ENCODE measurements around the gene SH3BP4. TPM values are rescaled to one million over a fixed set of nuclear protein-coding genes. Genes with fewer than 3 reads are reported as not detected.

SH3BP4 gene
- total RNA-seq, 1 donor from 2014 or later = 9.6 TPM

- no peaks in the 10 kb centered on the region for H3K27me3 ChIP-seq (ENCODE audit: low read depth)
- no peaks in the 10 kb centered on the region for H3K36me3 ChIP-seq
- DNase-seq = no peak
- TF ChIP-seq CTCF (IDR thresholded peaks at IDR 0.05; ENCODE audit: borderline replicate concordance) = no peak
- H3K27ac ChIP-seq (replicated peaks) = peak overlapping the region; percentile 52
- peak overlapping the region; percentile 44 for H3K4me3 ChIP-seq
- H3K9me3 ChIP-seq (replicated peaks) = peaks cover 5% of the 10 kb centered on the region
- H3K4me1 ChIP-seq = peaks cover 18% of the 10 kb centered on the region
- intact Hi-C loops (cut with micrococcal nuclease) = no loop called here
Observed at GRCh38 chr2:235088496-235088921, 136.7 kb downstream of the SH3BP4 start.

- no peak for TF ChIP-seq CTCF (IDR thresholded peaks at IDR 0.05; ENCODE audit: borderline replicate concordance)
- no peaks in the 10 kb centered on the region for H3K9me3 ChIP-seq (replicated peaks)
- peaks cover 4% of the 10 kb centered on the region for H3K27me3 ChIP-seq (ENCODE audit: low read depth)
- no peak overlapping the region for H3K27ac ChIP-seq (replicated peaks)
- no peaks in the 10 kb centered on the region for H3K36me3 ChIP-seq
- H3K4me1 ChIP-seq = peaks cover 18% of the 10 kb centered on the region
- intact Hi-C loops (cut with micrococcal nuclease) = no loop called here
- no peak overlapping the region for H3K4me3 ChIP-seq
- DNase-seq = no peak
Observed at GRCh38 chr2:235091421-235091820, 139.6 kb downstream of the SH3BP4 start.

- Histone ChIP-seq H3K27me3 (ENCODE audit: low read depth) (peaks cover 4% of the 10 kb centered on the region), H3K4me3 (no peak overlapping the region), H3K36me3 (no peaks in the 10 kb centered on the region), H3K4me1 (peaks cover 18% of the 10 kb centered on the region), H3K9me3 (replicated peaks) (no peaks in the 10 kb centered on the region), H3K27ac (replicated peaks) (no peak overlapping the region)
- intact Hi-C loops (cut with micrococcal nuclease) = no loop called here
- no peak for DNase-seq
- TF ChIP-seq CTCF (IDR thresholded peaks at IDR 0.05; ENCODE audit: borderline replicate concordance) = no peak
Observed at GRCh38 chr2:235091983-235092382, 140.2 kb downstream of the SH3BP4 start.

GRCh38 chr2:235092433-235093223 lies 140.8 kb downstream of the SH3BP4 start:
- Histone ChIP-seq H3K36me3 (no peaks in the 10 kb centered on the region), H3K27me3 (ENCODE audit: low read depth) (peaks cover 4% of the 10 kb centered on the region), H3K27ac (replicated peaks) (no peak overlapping the region), H3K4me3 (no peak overlapping the region), H3K9me3 (replicated peaks) (no peaks in the 10 kb centered on the region), H3K4me1 (peaks cover 16% of the 10 kb centered on the region)
- intact Hi-C loops (cut with micrococcal nuclease) = no loop called here
- TF ChIP-seq CTCF (IDR thresholded peaks at IDR 0.05; ENCODE audit: borderline replicate concordance) = no peak
- DNase-seq = no peak

- no peak for DNase-seq
- Histone ChIP-seq H3K36me3 (no peaks in the 10 kb centered on the region), H3K27ac (replicated peaks) (no peak overlapping the region), H3K4me3 (no peak overlapping the region), H3K4me1 (no peaks in the 10 kb centered on the region), H3K9me3 (replicated peaks) (no peaks in the 10 kb centered on the region), H3K27me3 (ENCODE audit: low read depth) (peaks cover 4% of the 10 kb centered on the region)
- TF ChIP-seq CTCF (IDR thresholded peaks at IDR 0.05; ENCODE audit: borderline replicate concordance) = no peak
- intact Hi-C loops (cut with micrococcal nuclease) = no loop called here
Observed at GRCh38 chr2:235094457-235094856, 142.6 kb downstream of the SH3BP4 start.
